HG03060 (cell line): ENCODE results near the gene SLC36A2.
"Not testable (repeated sequence)": the region's sequence is repeated elsewhere in the genome, so short reads cannot be mapped to it uniquely, and the experiment has no call there.

Experiments
- ATAC-seq: cut with Tn5 transposase; IDR thresholded peaks from one replicate; pipeline ENCODE4 v1.9.1; 2021; ENCODE audit warnings: low read depth, moderate number of reproducible peaks; ENCODE audit not compliant: unreplicated experiment

Gene SLC36A2

GRCh38 chr5:151328734-151329133 lies 18.6 kb downstream of the SLC36A2 start:
- no peak for ATAC-seq

GRCh38 chr5:151327585-151327984 lies 19.8 kb downstream of the SLC36A2 start:
- no peak for ATAC-seq

GRCh38 chr5:151326266-151326665 lies 21.1 kb downstream of the SLC36A2 start:
- ATAC-seq, result no peak

- no peak for ATAC-seq
These were observed 26.9 kb downstream of the SLC36A2 start for GRCh38 chr5:151320481-151320880.

GRCh38 chr5:151318850-151319732 lies 28.3 kb downstream of the SLC36A2 start:
- ATAC-seq, result no peak

GRCh38 chr5:151317871-151318270 lies 29.5 kb downstream of the SLC36A2 start:
- ATAC-seq, result no peak

- peak; percentile 74 for ATAC-seq
These were observed 31.3 kb downstream of the SLC36A2 start for GRCh38 chr5:151315998-151316597.

GRCh38 chr5:151313357-151313756 lies 34.0 kb downstream of the SLC36A2 start:
- no peak for ATAC-seq

- no peak for ATAC-seq
These were observed 34.5 kb downstream of the SLC36A2 start for GRCh38 chr5:151312756-151313324.

- ATAC-seq, result no peak
These were observed 36.4 kb downstream of the SLC36A2 start for GRCh38 chr5:151310932-151311331.

- ATAC-seq, result not testable (repeated sequence)
These were observed 37.5 kb downstream of the SLC36A2 start for GRCh38 chr5:151309821-151310220.

- not testable (repeated sequence) for ATAC-seq
These were observed 38.1 kb downstream of the SLC36A2 start for GRCh38 chr5:151309266-151309665.

- ATAC-seq, result no peak
These were observed 43.7 kb downstream of the SLC36A2 start, which contains the start of gene SLC36A3 for GRCh38 chr5:151303666-151304065. Gene SLC36A3 (minus strand): TSS chr5:151303766. CDS start chr5:151303354, 412 bp downstream.

GRCh38 chr5:151298063-151298855 lies 49.1 kb downstream of the SLC36A2 start:
- no peak for ATAC-seq

GRCh38 chr5:151296974-151297373 lies 50.4 kb downstream of the SLC36A2 start:
- ATAC-seq, result no peak

- ATAC-seq, result no peak
These were observed 50.9 kb downstream of the SLC36A2 start for GRCh38 chr5:151296478-151296830.

GRCh38 chr5:151295791-151296477 lies 51.4 kb downstream of the SLC36A2 start:
- ATAC-seq, result no peak

GRCh38 chr5:151295138-151295537 lies 52.2 kb downstream of the SLC36A2 start:
- ATAC-seq, result no peak

GRCh38 chr5:151293624-151294023 lies 53.7 kb downstream of the SLC36A2 start:
- ATAC-seq, result no peak

GRCh38 chr5:151288180-151288579 lies 59.2 kb downstream of the SLC36A2 start:
- ATAC-seq, result no peak
